CD14-positive monocyte (primary cell): ENCODE data around the gene PSPN. TPM values are rescaled to one million over a fixed set of nuclear protein-coding genes. Genes with fewer than 3 reads are reported as not detected.
A peak's percentile ranks its signal among the peaks of the same experiment; 100 is the strongest.

Source experiments
- DNase-seq, 3 donors: peaks; one replicate each; pipeline ENCODE4 v3.0.0-alpha.2; 2011 to 2022
- H2AFZ ChIP-seq: 2 replicates; pipeline ENCODE4 v1.6.0; 2012; ENCODE audit warnings: mild to moderate bottlenecking, low read depth, low read length, inconsistent platforms; ENCODE audit not compliant: insufficient read depth, poor library complexity, severe bottlenecking
- H3K27ac ChIP-seq, 2 donors: 1 replicate in 1 of 2; 2 replicates in 1 of 2; pipeline ENCODE4 v1.5.1; 2012 to 2013; ENCODE audit warnings: low read length in 2 of 2, control low read depth in 1 of 2, inconsistent platforms in 1 of 2, low read depth in 1 of 2, mild to moderate bottlenecking in 1 of 2
- H3K27me3 ChIP-seq, 2 donors: one replicate each; pipeline versions ENCODE4 v1.6.0 to v1.6.1; 2011 to 2013; ENCODE audit warnings: low read length in 2 of 2; ENCODE audit not compliant: control insufficient read depth in 2 of 2, insufficient read depth in 2 of 2
- H3K36me3 ChIP-seq, 2 donors: replicated peaks in 1 of 2; 1 replicate in 1 of 2; 2 replicates in 1 of 2; pipeline versions ENCODE4 v1.5.1 to v1.6.1; 2012 to 2013; ENCODE audit warnings: low read length in 2 of 2, control low read depth in 1 of 2, inconsistent platforms in 1 of 2, mild to moderate bottlenecking in 1 of 2; ENCODE audit not compliant: insufficient read depth in 2 of 2, control insufficient read depth in 1 of 2
- H3K4me1 ChIP-seq, 2 donors: 1 replicate in 1 of 2; 2 replicates in 1 of 2; pipeline versions ENCODE4 v1.5.1 to v1.6.1; 2012 to 2013; ENCODE audit warnings: low read length in 2 of 2, control low read depth in 1 of 2, inconsistent platforms in 1 of 2, mild to moderate bottlenecking in 1 of 2, moderate library complexity in 1 of 2; ENCODE audit not compliant: insufficient read depth in 2 of 2, control insufficient read depth in 1 of 2
- H3K4me2 ChIP-seq: replicated peaks from 2 replicates; pipeline ENCODE3; 2012; ENCODE audit warnings: low read length, moderate library complexity, mild to moderate bottlenecking; ENCODE audit not compliant: poor library complexity, severe bottlenecking; ENCODE audit errors: extremely low read depth
- H3K4me3 ChIP-seq, 3 experiments: fragments of 200-600 bp in 1 of 3; sonication (generic) in 1 of 3; replicated peaks in 1 of 3; 1 replicate in 2 of 3; 2 replicates in 1 of 3; pipeline ENCODE4 v1.5.1; 2011 to 2013; ENCODE audit warnings: low read length in 3 of 3, mild to moderate bottlenecking in 3 of 3, control low read depth in 2 of 3, low read depth in 2 of 3, inconsistent platforms in 1 of 3, moderate library complexity in 1 of 3
- H3K79me2 ChIP-seq: 2 replicates; pipeline ENCODE4 v1.6.0; 2012; ENCODE audit warnings: mild to moderate bottlenecking, control low read depth, inconsistent platforms, low read length, moderate library complexity; ENCODE audit not compliant: insufficient read depth
- H3K9ac ChIP-seq: 2 replicates; pipeline ENCODE4 v1.6.0; 2017; ENCODE audit warnings: low read length, mild to moderate bottlenecking; ENCODE audit not compliant: insufficient read depth, poor library complexity, severe bottlenecking
- H3K9me3 ChIP-seq, 2 donors: replicated peaks in 1 of 2; 1 replicate in 1 of 2; 2 replicates in 1 of 2; pipeline versions ENCODE4 v1.5.1 to v1.6.1; 2012 to 2013; ENCODE audit warnings: low read length in 2 of 2, control low read depth in 1 of 2; ENCODE audit not compliant: control insufficient read depth in 1 of 2, insufficient read depth in 1 of 2
- H4K20me1 ChIP-seq: 2 replicates; pipeline ENCODE4 v1.6.0; 2012; ENCODE audit warnings: mild to moderate bottlenecking, low read length, control low read depth, moderate library complexity; ENCODE audit not compliant: insufficient read depth
- H3K27ac Mint-ChIP-seq, 7 donors: one replicate each; pipeline ENCODE4 v1.8.0; 2020; ENCODE audit warnings: mild to moderate bottlenecking in 7 of 7, mixed read lengths in 7 of 7, moderate library complexity in 6 of 7, inconsistent platforms in 2 of 7
- H3K27me3 Mint-ChIP-seq, 3 donors: one replicate each; pipeline ENCODE4 v1.8.0; 2021 to 2022; ENCODE audit warnings: low read depth in 3 of 3, mild to moderate bottlenecking in 3 of 3, mixed read lengths in 3 of 3, moderate library complexity in 3 of 3, inconsistent platforms in 1 of 3
- H3K36me3 Mint-ChIP-seq, 2 donors: one replicate each; pipeline ENCODE4 v1.8.0; 2020; ENCODE audit warnings: mixed read lengths in 2 of 2, inconsistent platforms in 1 of 2, mild to moderate bottlenecking in 1 of 2
- H3K4me1 Mint-ChIP-seq: one replicate; pipeline ENCODE4 v1.8.0; 2020; ENCODE audit warnings: mild to moderate bottlenecking, mixed read lengths
- H3K4me3 Mint-ChIP-seq, 2 donors: one replicate each; pipeline ENCODE4 v1.8.0; 2020; ENCODE audit warnings: mild to moderate bottlenecking in 2 of 2, mixed read lengths in 2 of 2, moderate library complexity in 1 of 2
- H3K9me3 Mint-ChIP-seq, 7 donors: one replicate each; pipeline ENCODE4 v1.8.0; 2020 to 2022; ENCODE audit warnings: mixed read lengths in 7 of 7, mild to moderate bottlenecking in 6 of 7, moderate library complexity in 6 of 7, inconsistent platforms in 2 of 7
- CTCF ChIP-seq: fragments of 200-600 bp; IDR thresholded peaks from one replicate; pipeline ENCODE4 v1.8.0; 2022; ENCODE audit warnings: antibody characterized with exemption, mild to moderate bottlenecking
- WGBS: methylation state at CpG from one replicate; pipeline ENCODE4 v1.1.5; 2013; ENCODE audit warnings: missing lambda C conversion rate; ENCODE audit not compliant: insufficient coverage; 5-methylcytosine and 5-hydroxymethylcytosine counted together
- intact Hi-C, 2 donors: fragments of 100-400 bp; cut with micrococcal nuclease; formaldehyde crosslinking; loops; one replicate each; pipeline versions ENCODE4 v1.15.0 to v1.15.1; 2023
- polyA plus RNA-seq, 3 donors: library from polyadenylated mRNA; depleted of rRNA in 1 of 3; unstranded in 2 of 3; stranded (reverse) in 1 of 3; fragments of 300-500 nt in 2 of 3; fragments of >200 nt in 1 of 3; fragmentation: Illumina TruSeq in 2 of 3; gene quantifications; 1 replicate in 2 of 3; 2 replicates in 1 of 3; pipeline ENCODE4 v1.2.3, GENCODE V29; 2012 to 2021

Gene PSPN
- polyA plus RNA-seq, 3 donors, result 0.10 to 0.19 (median 0.13) TPM

GRCh38 chr19:6381030-6381750 lies 5.5 kb upstream of the PSPN start:
- Histone ChIP-seq H4K20me1 (no peaks in the 10 kb centered on the region), H3K79me2 (peaks cover 4% of the 10 kb centered on the region), H3K4me2 (no peak overlapping the region), H3K36me3 (peaks cover 64 to 83% of the 10 kb centered on the region in 2 donors), H3K4me1 (no peaks in the 10 kb centered on the region), H3K27me3 (no peaks in the 10 kb centered on the region), H3K9ac (no peak overlapping the region), H2AFZ (no peak overlapping the region), H3K9me3 (no peaks in the 10 kb centered on the region), H3K4me3 (no peak overlapping the region), H3K27ac (no peak overlapping the region)
- no peak for TF ChIP-seq CTCF
- intact Hi-C loops, result no loop called here
- H3K9me3 Mint-ChIP-seq, result peaks cover 0 to 12% (median 3%) of the 10 kb centered on the region in 7 donors
- WGBS, result 98% methylated on average over 17 of the region's 40 CpGs
- no peaks in the 10 kb centered on the region for H3K27me3 Mint-ChIP-seq
- H3K4me1 Mint-ChIP-seq, result no peaks in the 10 kb centered on the region
- H3K27ac Mint-ChIP-seq, result peak overlapping the region in 3 of 7 donors; percentile 41 to 58 (median 44)
- H3K36me3 Mint-ChIP-seq, result peaks cover 59 to 84% of the 10 kb centered on the region in 2 donors
- DNase-seq, result no peak
- H3K4me3 Mint-ChIP-seq, result no peak overlapping the region

GRCh38 chr19:6379744-6380143 lies 4.0 kb upstream of the PSPN start:
- Histone ChIP-seq H3K4me1 (no peaks in the 10 kb centered on the region), H3K27me3 (no peaks in the 10 kb centered on the region), H3K36me3 (peaks cover 53 to 73% of the 10 kb centered on the region in 2 donors), H3K4me2 (no peak overlapping the region), H2AFZ (no peak overlapping the region), H3K27ac (no peak overlapping the region), H3K79me2 (no peaks in the 10 kb centered on the region), H3K9ac (no peak overlapping the region), H4K20me1 (no peaks in the 10 kb centered on the region), H3K9me3 (no peaks in the 10 kb centered on the region), H3K4me3 (no peak overlapping the region)
- Mint-ChIP-seq H3K9me3 (peaks cover 0 to 12% (median 3%) of the 10 kb centered on the region in 7 donors), H3K4me3 (no peak overlapping the region), H3K36me3 (peaks cover 50 to 73% of the 10 kb centered on the region in 2 donors), H3K4me1 (no peaks in the 10 kb centered on the region), H3K27ac (peak overlapping the region in 2 of 7 donors; percentile 40 to 53), H3K27me3 (peaks cover 0 to 2% (median 0%) of the 10 kb centered on the region in 3 donors)
- TF ChIP-seq CTCF, result no peak
- intact Hi-C loops, result loop anchor here (10.0 kb wide), 2 partner anchors 45 to 695 kb away; partner anchors contain the start of genes HSD11B1L (in 1 of the 2), KHSRP (in 1 of the 2) and MICOS13 (in 1 of the 2)
- no peak for DNase-seq
- WGBS, result 100% methylated on average over 3 of the region's 3 CpGs
